Vagina (tissue), 2 donors: ENCODE results near the gene KRTAP5-9. TPM values are rescaled to one million over a fixed set of nuclear protein-coding genes. Genes with fewer than 3 reads are reported as not detected.
"Not testable (repeated sequence)": the region's sequence is repeated elsewhere in the genome, so short reads cannot be mapped to it uniquely, and the experiment has no call there.

Experiments
- DNase-seq, 2 donors: peaks; one replicate each; pipeline ENCODE4 v3.0.0-alpha.2; 2017; ENCODE audit errors: extremely low spot score in 2 of 2
- H3K27ac ChIP-seq: fragments of 200-600 bp; sonication (generic); one replicate; pipeline ENCODE4 v1.5.1; 2019
- H3K27me3 ChIP-seq: fragments of 200-600 bp; sonication (generic); one replicate; pipeline ENCODE4 v1.5.1; 2019
- H3K36me3 ChIP-seq, 2 donors: fragments of 200-600 bp; sonication (generic); one replicate each; pipeline ENCODE4 v1.5.1; 2017 to 2019
- H3K4me1 ChIP-seq: fragments of 200-600 bp; sonication (generic); one replicate; pipeline ENCODE4 v1.5.1; 2019
- H3K4me3 ChIP-seq, 2 donors: fragments of 200-600 bp; sonication (generic); 1 replicate in 1 of 2; 2 replicates in 1 of 2; pipeline ENCODE4 v1.5.1; 2016 to 2019
- H3K9me3 ChIP-seq: fragments of 200-600 bp; sonication (generic); one replicate; pipeline ENCODE4 v1.5.1; 2019
- CTCF ChIP-seq, 3 experiments: fragments of 450-650 bp in 2 of 3; fragments of 200-600 bp in 1 of 3; sonication (generic) in 1 of 3; IDR thresholded peaks; one replicate each; pipeline ENCODE4 v1.5.1; 2017 to 2019; ENCODE audit warnings: antibody characterized with exemption in 3 of 3, mild to moderate bottlenecking in 2 of 3, moderate library complexity in 2 of 3
- POLR2A ChIP-seq, 2 donors: fragments of 450-650 bp; IDR thresholded peaks; one replicate each; pipeline ENCODE4 v1.6.1; 2017; ENCODE audit warnings: antibody characterized with exemption in 2 of 2, mild to moderate bottlenecking in 2 of 2, moderate library complexity in 2 of 2
- POLR2AphosphoS5 ChIP-seq, 2 donors: sonication (generic); formaldehyde crosslinking; IDR thresholded peaks; one replicate each; pipeline ENCODE4 v1.9.0; 2017; ENCODE audit warnings: antibody characterized with exemption in 2 of 2, mild to moderate bottlenecking in 2 of 2, low read depth in 1 of 2; ENCODE audit not compliant: insufficient read depth in 1 of 2
- intact Hi-C: fragments of 100-400 bp; cut with DNase I; formaldehyde crosslinking; loops from one replicate; pipeline ENCODE4 v1.15.1; 2023
- total RNA-seq: library from RNA; depleted of rRNA; stranded (reverse); fragments of >200 nt; gene quantifications from one replicate; pipeline ENCODE4 v1.2.3, GENCODE V29; 2016

Gene KRTAP5-9
- total RNA-seq, 1 donor from 2014 or later: not detected

- H3K27ac ChIP-seq: no peak overlapping the region
- TF ChIP-seq POLR2A (IDR thresholded peaks at IDR 0.05): no peak
- no peak for TF ChIP-seq POLR2AphosphoS5 (IDR thresholded peaks at IDR 0.05; ENCODE audit: insufficient read depth in 1 of 2, low read depth in 1 of 2)
- no peak for TF ChIP-seq CTCF (IDR thresholded peaks at IDR 0.05)
- no peaks in the 10 kb centered on the region for H3K9me3 ChIP-seq
- DNase-seq: no peak
- no peaks in the 10 kb centered on the region for H3K36me3 ChIP-seq
- H3K4me3 ChIP-seq: no peak overlapping the region
- H3K4me1 ChIP-seq: no peaks in the 10 kb centered on the region
- intact Hi-C loops: no loop called here
- no peaks in the 10 kb centered on the region for H3K27me3 ChIP-seq
These were observed 9.6 kb upstream of the KRTAP5-9 start for GRCh38 chr11:71538666-71538990.

DNA sequence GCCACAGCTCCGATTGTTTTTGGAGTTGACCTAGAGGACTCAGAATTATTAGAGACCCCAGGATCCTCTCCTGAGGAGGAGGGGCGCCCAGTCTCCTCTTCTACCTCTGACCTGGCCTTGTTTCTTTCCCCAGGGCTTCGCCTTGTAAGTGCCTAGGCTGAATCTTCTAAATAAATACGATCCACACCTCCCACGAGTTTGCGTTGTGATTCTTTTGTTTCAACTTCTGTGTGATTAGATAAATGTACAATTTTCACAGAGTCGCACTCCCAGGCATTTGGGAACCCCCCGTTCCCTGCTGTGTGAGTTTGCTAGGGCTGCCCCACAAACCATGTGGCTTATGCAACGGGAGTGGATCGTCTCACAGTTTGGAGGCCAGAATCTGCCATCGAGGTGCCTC lies 9.2 kb upstream of the KRTAP5-9 start:
- H3K9me3 ChIP-seq: no peaks in the 10 kb centered on the region
- no peak overlapping the region for H3K4me3 ChIP-seq
- no peak overlapping the region for H3K27ac ChIP-seq
- DNase-seq: no peak
- no peaks in the 10 kb centered on the region for H3K36me3 ChIP-seq
- no peaks in the 10 kb centered on the region for H3K4me1 ChIP-seq
- H3K27me3 ChIP-seq: no peaks in the 10 kb centered on the region
- intact Hi-C loops: no loop called here
- TF ChIP-seq POLR2AphosphoS5 (IDR thresholded peaks at IDR 0.05; ENCODE audit: insufficient read depth in 1 of 2, low read depth in 1 of 2): no peak
- no peak for TF ChIP-seq POLR2A (IDR thresholded peaks at IDR 0.05)

GRCh38 chr11:71539971-71540370 lies 8.2 kb upstream of the KRTAP5-9 start:
- H3K9me3 ChIP-seq, H3K4me1 ChIP-seq, H3K4me3 ChIP-seq, intact Hi-C loops, DNase-seq, H3K36me3 ChIP-seq, H3K27ac ChIP-seq, H3K27me3 ChIP-seq: not testable (repeated sequence)

DNA sequence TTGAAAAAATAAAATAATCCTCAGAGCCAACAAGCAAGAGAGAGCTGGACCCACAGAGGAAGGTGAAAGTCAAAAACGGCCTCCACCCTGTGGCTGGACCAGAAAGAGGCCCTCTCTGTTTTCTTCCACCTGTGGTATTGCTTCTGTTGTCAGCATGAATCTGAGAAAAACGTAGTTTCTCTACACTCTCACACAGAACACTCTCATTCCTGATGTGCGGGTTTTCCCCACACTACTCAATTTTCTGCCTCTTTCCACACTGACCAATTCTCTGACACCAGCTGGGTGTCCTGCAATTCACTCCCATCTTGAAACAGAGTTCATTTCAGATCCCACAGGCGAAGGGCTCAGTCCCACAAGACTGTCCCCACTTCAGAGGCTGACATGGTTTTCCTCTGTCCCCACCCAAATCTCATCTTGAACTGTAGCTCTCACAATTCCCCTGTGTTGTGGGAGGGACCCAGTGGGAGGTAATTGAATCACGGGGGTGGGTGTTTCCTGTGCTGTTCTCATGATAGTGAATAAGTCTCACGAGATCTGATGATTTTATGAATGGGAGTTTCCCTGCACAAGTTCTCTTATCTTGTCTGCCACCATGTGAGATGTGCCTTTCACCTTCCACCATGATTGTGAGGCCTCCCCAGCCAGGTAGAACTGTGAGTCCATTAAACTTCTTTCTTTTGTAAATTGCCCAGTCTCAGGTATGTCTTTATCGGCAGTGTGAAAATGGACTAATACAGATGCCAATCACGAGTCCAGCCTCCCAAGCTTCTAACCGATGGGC lies 7.5 kb upstream of the KRTAP5-9 start:
- intact Hi-C loops, H3K4me1 ChIP-seq, H3K27ac ChIP-seq, H3K9me3 ChIP-seq, DNase-seq, H3K4me3 ChIP-seq, H3K27me3 ChIP-seq, H3K36me3 ChIP-seq: not testable (repeated sequence)

DNA sequence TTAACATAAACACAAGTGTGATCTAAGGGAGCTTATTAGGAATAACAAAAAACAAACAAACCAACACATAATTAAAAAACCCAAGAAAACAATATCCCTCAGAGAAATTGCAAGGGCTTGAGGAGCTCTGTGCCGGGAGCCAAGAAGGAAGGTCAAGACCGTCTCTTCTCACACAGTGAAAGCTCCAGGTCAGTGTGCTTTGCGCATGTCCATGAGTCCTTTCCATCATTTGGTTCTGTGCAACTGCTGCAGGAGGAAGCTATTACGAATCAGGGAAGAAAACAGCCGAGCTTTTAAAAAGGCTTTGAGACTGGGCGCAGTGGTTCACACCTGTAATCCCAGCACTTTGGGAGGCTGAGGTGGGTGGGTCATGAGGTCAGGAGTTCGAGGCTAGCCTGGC lies 5.8 kb upstream of the KRTAP5-9 start:
- TF ChIP-seq POLR2AphosphoS5 (IDR thresholded peaks at IDR 0.05; ENCODE audit: insufficient read depth in 1 of 2, low read depth in 1 of 2) (no peak), CTCF (IDR thresholded peaks at IDR 0.05) (no peak), POLR2A (IDR thresholded peaks at IDR 0.05) (no peak)
- no peak for DNase-seq
- Histone ChIP-seq H3K27me3 (no peaks in the 10 kb centered on the region), H3K9me3 (no peaks in the 10 kb centered on the region), H3K27ac (no peak overlapping the region), H3K4me1 (no peaks in the 10 kb centered on the region), H3K36me3 (no peaks in the 10 kb centered on the region), H3K4me3 (no peak overlapping the region)
- intact Hi-C loops: no loop called here

- no peak for DNase-seq
- no peaks in the 10 kb centered on the region for H3K9me3 ChIP-seq
These were observed 5.1 kb upstream of the KRTAP5-9 start for GRCh38 chr11:71542879-71543777.

More at GRCh38 chr11:71542879-71543777, 5.1 kb upstream of the KRTAP5-9 start:
- H3K36me3 ChIP-seq: no peaks in the 10 kb centered on the region
- no peaks in the 10 kb centered on the region for H3K4me1 ChIP-seq
- intact Hi-C loops: no loop called here
- no peaks in the 10 kb centered on the region for H3K27me3 ChIP-seq
- TF ChIP-seq POLR2A (IDR thresholded peaks at IDR 0.05): no peak
- TF ChIP-seq CTCF (IDR thresholded peaks at IDR 0.05): no peak
- no peak for TF ChIP-seq POLR2AphosphoS5 (IDR thresholded peaks at IDR 0.05; ENCODE audit: insufficient read depth in 1 of 2, low read depth in 1 of 2)
- H3K27ac ChIP-seq: no peak overlapping the region
- no peak overlapping the region for H3K4me3 ChIP-seq
